SK-N-SH (cell line): ENCODE results near the gene UBE2L5.

Experiments used
- CHD2 ChIP-seq: fragments of 150-350 bp; IDR thresholded peaks from 2 replicates; pipeline ENCODE4 v1.6.1; 2018; ENCODE audit warnings: low read length; ENCODE audit not compliant: partially characterized antibody
- CTCF ChIP-seq: fragments of 200-600 bp; sonication (generic); IDR thresholded peaks from 2 replicates; pipeline ENCODE4 v1.6.1; 2017; ENCODE audit warnings: antibody characterized with exemption, mild to moderate bottlenecking, moderate library complexity
- ELF1 ChIP-seq: IDR thresholded peaks from 2 replicates; pipeline ENCODE4 v1.4.0; 2012
- EP300 ChIP-seq, 2 experiments: IDR thresholded peaks; 2 replicates each; pipeline versions ENCODE4 v1.4.0 to v1.6.1; 2012; ENCODE audit warnings: borderline replicate concordance in 1 of 2, low read depth in 1 of 2, low read length in 1 of 2
- FOSL2 ChIP-seq: IDR thresholded peaks from 2 replicates; pipeline ENCODE4 v1.4.0; 2012; ENCODE audit warnings: low read depth, mild to moderate bottlenecking, moderate library complexity, borderline replicate concordance
- MEF2A ChIP-seq: IDR thresholded peaks from 2 replicates; pipeline ENCODE4 v1.4.0; 2012; ENCODE audit warnings: low read depth, borderline replicate concordance
- POLR2AphosphoS5 ChIP-seq: IDR thresholded peaks from 2 replicates; pipeline ENCODE4 v1.6.1; 2012; ENCODE audit warnings: low read depth, low read length
- RFX5 ChIP-seq: IDR thresholded peaks from 2 replicates; pipeline ENCODE4 v1.6.1; 2012; ENCODE audit warnings: mild to moderate bottlenecking, improper control_type of control experiment, low read length
- SMC3 ChIP-seq: IDR thresholded peaks from 2 replicates; pipeline ENCODE4 v1.6.1; 2012; ENCODE audit warnings: low read depth, low read length, improper control_type of control experiment
- TF ChIP-seq, protein P1 (sequence below): IDR thresholded peaks from 2 replicates; pipeline ENCODE4 v1.6.1; 2012; ENCODE audit warnings: mild to moderate bottlenecking, low read depth, low read length, moderate library complexity

DNA sequence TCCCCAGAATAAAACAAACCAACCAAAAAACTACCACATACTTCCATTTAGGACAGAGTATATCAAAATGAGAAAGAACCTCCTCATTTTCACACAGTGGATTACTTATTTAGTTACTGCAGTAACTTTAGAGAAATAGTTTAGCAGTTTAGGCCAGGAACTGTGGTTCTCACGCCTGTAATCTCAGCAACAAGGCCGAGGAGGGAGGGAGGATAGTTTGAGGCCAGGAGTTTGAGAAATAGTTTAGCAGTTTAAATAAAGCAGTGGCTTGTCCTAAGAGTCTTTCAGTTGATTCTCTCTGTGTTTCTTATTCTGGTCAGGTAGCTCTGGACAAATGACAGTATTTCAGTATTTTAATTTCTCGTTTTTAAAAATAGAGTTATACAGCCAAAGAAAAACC, 34.0 kb downstream of the UBE2L5 start:
- no peak for TF ChIP-seq CTCF
- no peak for TF ChIP-seq POLR2AphosphoS5
- TF ChIP-seq MEF2A: no peak
- no peak for TF ChIP-seq EP300 (IDR thresholded peaks at IDR 0.05; ENCODE audit: borderline replicate concordance in 1 of 2, low read depth in 1 of 2, low read length in 1 of 2)
- no peak for TF ChIP-seq FOSL2
- no peak for TF ChIP-seq SMC3
- TF ChIP-seq ELF1: no peak
- TF ChIP-seq CHD2: no peak
- TF ChIP-seq, protein P1, sequence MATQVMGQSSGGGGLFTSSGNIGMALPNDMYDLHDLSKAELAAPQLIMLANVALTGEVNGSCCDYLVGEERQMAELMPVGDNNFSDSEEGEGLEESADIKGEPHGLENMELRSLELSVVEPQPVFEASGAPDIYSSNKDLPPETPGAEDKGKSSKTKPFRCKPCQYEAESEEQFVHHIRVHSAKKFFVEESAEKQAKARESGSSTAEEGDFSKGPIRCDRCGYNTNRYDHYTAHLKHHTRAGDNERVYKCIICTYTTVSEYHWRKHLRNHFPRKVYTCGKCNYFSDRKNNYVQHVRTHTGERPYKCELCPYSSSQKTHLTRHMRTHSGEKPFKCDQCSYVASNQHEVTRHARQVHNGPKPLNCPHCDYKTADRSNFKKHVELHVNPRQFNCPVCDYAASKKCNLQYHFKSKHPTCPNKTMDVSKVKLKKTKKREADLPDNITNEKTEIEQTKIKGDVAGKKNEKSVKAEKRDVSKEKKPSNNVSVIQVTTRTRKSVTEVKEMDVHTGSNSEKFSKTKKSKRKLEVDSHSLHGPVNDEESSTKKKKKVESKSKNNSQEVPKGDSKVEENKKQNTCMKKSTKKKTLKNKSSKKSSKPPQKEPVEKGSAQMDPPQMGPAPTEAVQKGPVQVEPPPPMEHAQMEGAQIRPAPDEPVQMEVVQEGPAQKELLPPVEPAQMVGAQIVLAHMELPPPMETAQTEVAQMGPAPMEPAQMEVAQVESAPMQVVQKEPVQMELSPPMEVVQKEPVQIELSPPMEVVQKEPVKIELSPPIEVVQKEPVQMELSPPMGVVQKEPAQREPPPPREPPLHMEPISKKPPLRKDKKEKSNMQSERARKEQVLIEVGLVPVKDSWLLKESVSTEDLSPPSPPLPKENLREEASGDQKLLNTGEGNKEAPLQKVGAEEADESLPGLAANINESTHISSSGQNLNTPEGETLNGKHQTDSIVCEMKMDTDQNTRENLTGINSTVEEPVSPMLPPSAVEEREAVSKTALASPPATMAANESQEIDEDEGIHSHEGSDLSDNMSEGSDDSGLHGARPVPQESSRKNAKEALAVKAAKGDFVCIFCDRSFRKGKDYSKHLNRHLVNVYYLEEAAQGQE: no peak
- TF ChIP-seq RFX5: no peak
